Stimulated activated naive CD8-positive, alpha-beta T cell treated with anti-CD3 and anti-CD28 coated beads, Interleukin-15, Interleukin-2, amounts not matched to agents 100 ng/mL and 50 ng/mL, for 24 hours (primary cell): Measurements from ENCODE around the gene CCDC178.

Experiments
- H3K27ac Mint-ChIP-seq: one replicate; pipeline ENCODE4 v1.8.0; 2021; ENCODE audit warnings: mild to moderate bottlenecking, mixed read lengths
- H3K27me3 Mint-ChIP-seq: one replicate; pipeline ENCODE4 v1.8.0; 2021; ENCODE audit warnings: mixed read lengths
- H3K36me3 Mint-ChIP-seq: one replicate; pipeline ENCODE4 v1.8.0; 2021; ENCODE audit warnings: low read depth, mixed read lengths
- H3K4me1 Mint-ChIP-seq: one replicate; pipeline ENCODE4 v1.8.0; 2021; ENCODE audit warnings: low read depth, mixed read lengths
- H3K4me3 Mint-ChIP-seq: one replicate; pipeline ENCODE4 v1.8.0; 2021; ENCODE audit warnings: mild to moderate bottlenecking, mixed read lengths
- H3K9me3 Mint-ChIP-seq: one replicate; pipeline ENCODE4 v1.8.0; 2021; ENCODE audit warnings: mixed read lengths

The CCDC178 gene, protein sequence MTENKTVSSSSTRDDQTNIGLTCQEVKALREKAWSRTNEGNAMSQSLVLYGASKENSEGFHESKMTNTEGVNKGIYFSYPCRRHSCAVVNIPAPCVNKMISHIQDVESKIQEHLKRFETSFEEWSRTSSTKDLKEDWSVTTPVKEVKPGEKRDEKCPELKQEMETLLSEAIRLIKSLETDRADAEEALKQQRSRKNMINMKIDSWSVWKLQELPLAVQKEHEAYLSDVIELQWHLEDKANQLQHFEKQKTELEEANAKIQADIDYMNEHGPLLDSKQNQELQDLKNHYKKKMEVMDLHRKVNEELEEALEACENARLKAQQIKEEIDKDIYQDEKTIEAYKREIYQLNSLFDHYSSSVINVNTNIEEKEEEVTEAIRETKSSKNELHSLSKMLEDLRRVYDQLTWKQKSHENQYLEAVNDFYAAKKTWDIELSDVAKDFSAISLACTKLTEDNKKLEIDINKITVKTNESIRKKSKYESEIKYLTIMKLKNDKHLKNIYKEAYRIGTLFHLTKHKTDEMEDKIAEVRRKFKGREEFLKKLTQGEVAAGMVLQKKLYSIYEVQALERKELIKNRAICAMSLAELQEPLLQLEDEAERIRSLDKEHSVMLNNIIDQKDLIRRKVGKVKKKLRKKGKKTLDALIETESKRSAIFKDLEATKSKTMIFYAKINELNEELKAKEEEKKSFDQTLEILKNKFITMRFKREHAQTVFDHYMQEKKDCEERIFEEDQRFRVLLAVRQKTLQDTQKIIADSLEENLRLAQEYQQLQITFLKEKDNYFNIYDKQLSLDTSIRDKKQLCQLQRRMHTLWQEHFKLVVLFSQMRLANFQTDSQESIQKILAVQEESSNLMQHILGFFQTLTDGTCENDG

DNA sequence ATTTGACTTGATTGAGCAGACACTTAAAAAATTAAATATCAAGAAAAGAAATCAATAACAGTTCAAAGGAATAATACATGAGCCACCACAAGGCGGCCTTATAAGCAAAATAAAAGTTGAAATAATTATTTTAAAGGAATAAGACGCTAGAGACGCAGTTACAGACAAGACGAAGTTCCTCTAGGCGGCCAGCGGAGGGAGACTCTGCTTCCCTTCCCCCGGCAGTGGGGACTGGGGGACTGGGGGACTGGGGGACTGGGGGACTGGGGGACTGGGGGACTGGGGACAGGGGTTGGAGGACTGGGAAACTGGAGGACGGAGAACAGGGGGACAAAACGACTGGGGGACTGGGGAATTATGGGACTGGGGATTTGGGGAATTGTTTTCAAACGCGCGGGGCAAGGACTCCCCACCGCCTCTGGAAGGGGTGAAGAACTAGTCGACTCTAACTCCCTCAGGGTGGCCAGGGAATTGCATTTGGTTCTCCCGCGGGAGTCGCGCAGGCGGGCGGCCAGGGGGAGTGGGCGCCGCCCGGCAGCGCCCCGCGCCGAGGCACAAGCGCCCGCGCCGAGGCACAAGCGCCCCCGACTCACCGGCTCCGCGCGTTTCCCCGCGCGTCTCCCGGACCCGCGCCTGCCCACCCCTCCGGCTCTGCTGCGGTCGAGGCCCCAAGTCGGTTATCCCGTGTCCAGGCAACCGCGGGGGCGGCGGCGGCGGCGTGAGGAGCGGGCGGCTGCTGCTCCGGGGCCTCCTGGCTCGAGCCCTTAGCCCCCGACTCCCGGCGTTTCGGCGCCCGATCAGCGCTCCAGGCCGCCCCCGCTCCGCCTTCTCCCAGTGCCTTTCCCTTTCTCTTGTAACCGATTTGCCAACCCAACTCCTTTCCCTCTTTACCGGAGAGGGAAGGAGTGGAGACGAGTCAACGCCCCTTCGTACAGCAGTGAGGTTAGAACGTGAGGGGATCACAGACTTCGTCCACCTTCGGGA is at the start of gene CCDC178:
Gene CCDC178, minus strand, starts transcription at position 662 of the 984 bp plus-strand sequence. CDS start 28,633 bp downstream, outside the sequence.
- Mint-ChIP-seq H3K27ac (no peak within 1 kb of the TSS), H3K4me3 (no peak within 1 kb of the TSS), H3K9me3 (peaks cover 7% of the 10 kb centered on the region), H3K4me1 (no peaks in the 10 kb centered on the region), H3K36me3 (no peaks in the 10 kb centered on the region), H3K27me3 (peaks cover 37% of the 10 kb centered on the region)

DNA sequence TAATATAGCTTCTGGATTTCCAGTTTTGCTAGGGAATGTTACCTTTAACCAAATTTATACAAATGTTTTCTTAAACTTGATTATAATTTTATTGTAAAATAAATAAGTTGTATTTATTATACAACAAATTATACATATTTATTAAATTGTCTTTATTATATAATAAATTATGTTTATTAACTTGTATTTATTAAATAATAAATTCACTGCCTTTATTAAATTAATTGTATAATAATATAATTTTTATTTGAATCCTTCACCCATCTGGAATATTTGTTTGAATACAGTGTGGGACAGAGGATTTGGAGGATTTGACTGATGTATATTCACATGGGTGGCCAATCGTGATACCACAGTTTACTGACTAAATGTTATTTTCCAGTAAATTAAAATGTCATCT is 43.4 kb upstream of the CCDC178 start:
- Mint-ChIP-seq H3K4me3 (no peak overlapping the region), H3K36me3 (no peaks in the 10 kb centered on the region), H3K27ac (no peak overlapping the region), H3K4me1 (no peaks in the 10 kb centered on the region), H3K9me3 (no peaks in the 10 kb centered on the region), H3K27me3 (no peaks in the 10 kb centered on the region)

- Mint-ChIP-seq H3K27me3 (no peaks in the 10 kb centered on the region), H3K27ac (no peak overlapping the region), H3K4me1 (no peaks in the 10 kb centered on the region), H3K4me3 (no peak overlapping the region), H3K36me3 (no peaks in the 10 kb centered on the region), H3K9me3 (no peaks in the 10 kb centered on the region)
These were observed 32.0 kb upstream of the CCDC178 start for GRCh38 chr18:33472509-33472908.

DNA sequence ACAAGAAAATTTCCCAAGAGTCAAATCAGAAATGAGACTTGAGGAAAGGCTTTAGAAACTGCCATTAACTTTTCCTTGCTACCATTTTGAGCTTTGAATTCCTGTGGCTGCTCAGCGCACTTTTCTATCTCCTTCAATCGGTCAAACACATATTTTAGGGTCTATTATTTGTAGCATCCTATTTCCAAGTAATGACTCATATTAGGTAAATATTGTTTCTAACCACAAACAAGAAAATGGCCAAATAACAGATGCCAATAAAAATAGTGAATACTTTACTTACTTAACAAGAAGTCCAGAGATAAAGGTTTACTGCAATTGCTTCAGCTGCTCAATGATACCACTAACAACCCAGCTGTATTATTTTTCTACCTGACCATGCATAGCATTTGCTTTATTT is 29.7 kb upstream of the CCDC178 start:
- no peaks in the 10 kb centered on the region for H3K27me3 Mint-ChIP-seq
- no peak overlapping the region for H3K4me3 Mint-ChIP-seq
- no peaks in the 10 kb centered on the region for H3K4me1 Mint-ChIP-seq
- H3K27ac Mint-ChIP-seq = no peak overlapping the region
- no peaks in the 10 kb centered on the region for H3K9me3 Mint-ChIP-seq
- no peaks in the 10 kb centered on the region for H3K36me3 Mint-ChIP-seq

- Mint-ChIP-seq H3K4me3 (no peak overlapping the region), H3K4me1 (no peaks in the 10 kb centered on the region), H3K27ac (no peak overlapping the region), H3K36me3 (no peaks in the 10 kb centered on the region), H3K9me3 (peaks cover 1% of the 10 kb centered on the region), H3K27me3 (no peaks in the 10 kb centered on the region)
These were observed 29.2 kb upstream of the CCDC178 start for GRCh38 chr18:33469699-33470098.

DNA sequence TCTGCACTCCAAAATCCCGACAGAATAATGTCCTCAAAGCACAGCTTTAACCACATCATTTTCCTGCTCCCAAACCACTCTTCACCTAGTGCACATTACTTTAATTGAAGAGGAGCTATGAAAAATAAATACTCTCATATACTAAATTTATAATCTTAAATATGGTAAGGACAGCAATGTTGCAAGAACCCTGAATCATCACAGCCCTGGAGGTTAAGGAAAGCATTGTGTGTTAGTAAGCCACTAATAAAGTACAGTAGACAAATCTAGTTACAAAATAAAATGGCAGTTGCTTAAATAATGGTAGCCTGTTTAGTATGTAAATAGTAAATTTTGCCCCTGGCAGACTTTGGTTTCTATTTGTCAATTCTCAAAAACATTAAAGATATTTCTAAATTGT is 27.0 kb upstream of the CCDC178 start:
- Mint-ChIP-seq H3K27me3 (no peaks in the 10 kb centered on the region), H3K4me3 (no peak overlapping the region), H3K4me1 (no peaks in the 10 kb centered on the region), H3K9me3 (peaks cover 6% of the 10 kb centered on the region), H3K36me3 (no peaks in the 10 kb centered on the region), H3K27ac (no peak overlapping the region)

- Mint-ChIP-seq H3K36me3 (no peaks in the 10 kb centered on the region), H3K27me3 (no peaks in the 10 kb centered on the region), H3K4me3 (no peak overlapping the region), H3K9me3 (peaks cover 6% of the 10 kb centered on the region), H3K4me1 (no peaks in the 10 kb centered on the region), H3K27ac (no peak overlapping the region)
These were observed 26.3 kb upstream of the CCDC178 start for GRCh38 chr18:33466822-33467221.

GRCh38 chr18:33460681-33461080 is 20.2 kb upstream of the CCDC178 start:
- no peaks in the 10 kb centered on the region for H3K27me3 Mint-ChIP-seq
- H3K9me3 Mint-ChIP-seq = peaks cover 6% of the 10 kb centered on the region
- H3K36me3 Mint-ChIP-seq = no peaks in the 10 kb centered on the region

DNA sequence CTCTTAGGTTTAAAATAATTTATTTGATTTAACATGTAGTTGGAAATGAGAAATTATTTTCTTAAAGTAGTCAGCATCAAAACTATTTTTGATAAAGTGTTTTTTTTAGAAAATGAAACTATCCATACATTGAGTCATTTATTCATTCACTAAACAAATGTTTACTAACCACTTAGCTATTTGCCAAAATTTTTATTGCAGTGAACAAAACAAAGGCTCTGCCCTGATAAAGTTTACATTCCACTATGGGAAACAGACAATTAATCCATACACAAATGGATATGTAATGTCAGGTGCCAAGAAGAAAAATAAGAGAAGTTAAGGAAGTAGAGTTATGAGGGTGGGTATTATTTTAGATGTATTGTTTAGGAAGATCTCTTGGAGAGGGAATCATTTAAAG is 19.1 kb upstream of the CCDC178 start:
- Mint-ChIP-seq H3K27me3 (no peaks in the 10 kb centered on the region), H3K4me1 (no peaks in the 10 kb centered on the region), H3K9me3 (peaks cover 4% of the 10 kb centered on the region), H3K36me3 (no peaks in the 10 kb centered on the region), H3K4me3 (no peak overlapping the region), H3K27ac (no peak overlapping the region)

More at GRCh38 chr18:33460681-33461080, 20.2 kb upstream of the CCDC178 start:
- Mint-ChIP-seq H3K4me3 (no peak overlapping the region), H3K27ac (no peak overlapping the region), H3K4me1 (no peaks in the 10 kb centered on the region)

GRCh38 chr18:33446604-33447003 is 6.1 kb upstream of the CCDC178 start:
- Mint-ChIP-seq H3K36me3 (no peaks in the 10 kb centered on the region), H3K27ac (no peak overlapping the region), H3K27me3 (peaks cover 8% of the 10 kb centered on the region), H3K4me3 (no peak overlapping the region), H3K9me3 (peaks cover 11% of the 10 kb centered on the region), H3K4me1 (no peaks in the 10 kb centered on the region)

GRCh38 chr18:33444709-33445108 is 4.2 kb upstream of the CCDC178 start:
- no peaks in the 10 kb centered on the region for H3K4me1 Mint-ChIP-seq
- peaks cover 11% of the 10 kb centered on the region for H3K9me3 Mint-ChIP-seq
- no peak overlapping the region for H3K27ac Mint-ChIP-seq
- H3K36me3 Mint-ChIP-seq = no peaks in the 10 kb centered on the region
- H3K27me3 Mint-ChIP-seq = peaks cover 19% of the 10 kb centered on the region
- H3K4me3 Mint-ChIP-seq = no peak overlapping the region

- H3K9me3 Mint-ChIP-seq = peaks cover 5% of the 10 kb centered on the region
- H3K36me3 Mint-ChIP-seq = no peaks in the 10 kb centered on the region
- no peaks in the 10 kb centered on the region for H3K4me1 Mint-ChIP-seq
- no peak overlapping the region for H3K4me3 Mint-ChIP-seq
- H3K27ac Mint-ChIP-seq = no peak overlapping the region
- no peaks in the 10 kb centered on the region for H3K27me3 Mint-ChIP-seq
These were observed 7.7 kb downstream of the CCDC178 start for GRCh38 chr18:33432857-33433256.

- H3K27ac Mint-ChIP-seq = no peak overlapping the region
- no peaks in the 10 kb centered on the region for H3K27me3 Mint-ChIP-seq
- no peak overlapping the region for H3K4me3 Mint-ChIP-seq
- H3K4me1 Mint-ChIP-seq = no peaks in the 10 kb centered on the region
- no peaks in the 10 kb centered on the region for H3K9me3 Mint-ChIP-seq
- H3K36me3 Mint-ChIP-seq = no peaks in the 10 kb centered on the region
These were observed 13.0 kb downstream of the CCDC178 start for GRCh38 chr18:33427549-33427948.

DNA sequence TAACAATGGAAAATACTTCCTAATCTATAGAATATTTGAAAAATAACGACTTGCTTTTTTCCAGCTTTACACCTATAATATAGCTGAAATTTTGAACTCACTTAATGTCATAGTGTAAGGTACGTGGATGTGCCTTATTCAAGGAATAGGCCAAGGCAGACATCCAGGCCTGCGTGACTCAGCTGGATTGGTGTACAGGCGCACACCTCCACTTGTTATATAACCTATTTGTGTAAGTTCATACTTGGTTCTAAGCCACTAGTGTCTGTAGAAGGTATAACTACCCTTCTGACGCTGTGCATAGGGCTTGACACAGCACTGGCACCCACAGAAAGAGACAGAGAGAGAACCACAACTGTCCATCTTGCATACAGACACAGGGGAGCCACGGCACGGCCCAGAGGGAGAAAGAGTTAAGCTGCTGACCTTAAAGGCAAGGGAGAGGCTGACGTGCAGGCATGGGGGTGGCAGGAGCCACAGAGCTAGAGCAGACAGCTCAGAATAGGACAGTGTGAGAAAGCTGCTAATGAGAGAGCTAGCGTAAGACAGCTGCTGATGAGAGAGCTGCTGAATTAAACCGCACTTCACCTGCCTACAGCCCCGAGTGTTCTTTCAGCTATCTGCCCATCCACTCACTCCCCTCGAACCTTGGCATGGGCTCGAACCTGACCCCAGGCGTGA is 16.1 kb downstream of the CCDC178 start:
- Mint-ChIP-seq H3K27me3 (no peaks in the 10 kb centered on the region), H3K4me3 (no peak overlapping the region), H3K4me1 (no peaks in the 10 kb centered on the region), H3K9me3 (peaks cover 4% of the 10 kb centered on the region), H3K27ac (no peak overlapping the region), H3K36me3 (no peaks in the 10 kb centered on the region)
